Effector memory CD8-positive, alpha-beta T cell (primary cell): ENCODE data around the gene ANKEF1.

ENCODE experiments used
- ATAC-seq: fragments of 150-1000 bp; cut with Tn5 transposase; replicated peaks from 2 replicates; pipeline ENCODE4 v1.10.0; 2021; ENCODE audit warnings: mild to moderate bottlenecking, moderate library complexity
- DNase-seq, 3 experiments: peaks; one replicate each; pipeline ENCODE4 v3.0.0; 2021
- H3K27ac Mint-ChIP-seq, 2 donors: one replicate each; pipeline ENCODE4 v1.8.0; 2022; ENCODE audit warnings: mild to moderate bottlenecking in 2 of 2, mixed read lengths in 2 of 2, moderate library complexity in 2 of 2
- H3K27me3 Mint-ChIP-seq, 2 donors: one replicate each; pipeline ENCODE4 v1.8.0; 2022; ENCODE audit warnings: mixed read lengths in 2 of 2
- H3K36me3 Mint-ChIP-seq: one replicate; pipeline ENCODE4 v1.8.0; 2022; ENCODE audit warnings: mild to moderate bottlenecking, moderate library complexity, mixed read lengths; ENCODE audit not compliant: insufficient read depth
- H3K4me1 Mint-ChIP-seq, 2 donors: one replicate each; pipeline ENCODE4 v1.8.0; 2022; ENCODE audit warnings: low read depth in 2 of 2, mixed read lengths in 2 of 2
- H3K4me3 Mint-ChIP-seq, 2 donors: one replicate each; pipeline ENCODE4 v1.8.0; 2022; ENCODE audit warnings: mild to moderate bottlenecking in 2 of 2, mixed read lengths in 2 of 2, moderate library complexity in 2 of 2
- H3K9me3 Mint-ChIP-seq, 2 donors: one replicate each; pipeline ENCODE4 v1.8.0; 2022; ENCODE audit warnings: mixed read lengths in 2 of 2

Gene ANKEF1

DNA sequence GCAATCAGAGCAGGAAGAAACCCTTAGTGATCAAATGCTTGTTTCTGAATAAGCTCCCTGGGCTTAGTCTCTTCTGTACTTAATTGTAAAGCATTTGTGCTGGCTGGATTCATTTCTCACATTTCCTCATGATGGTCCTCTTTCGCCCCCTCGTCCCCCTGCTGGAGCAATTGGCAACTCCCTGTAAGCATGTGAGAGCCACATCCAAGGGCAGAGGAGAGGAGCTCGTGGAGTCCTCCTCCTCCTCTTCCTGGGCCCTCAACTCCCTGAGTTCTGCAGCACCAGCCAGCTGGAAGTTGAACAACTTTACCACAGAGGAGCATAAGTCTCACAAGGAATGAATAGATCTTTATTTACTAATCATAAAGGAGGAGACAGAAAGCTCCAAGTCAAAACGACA, 12.6 kb downstream of the ANKEF1 start:
- H3K27ac Mint-ChIP-seq, result no peak overlapping the region
- H3K9me3 Mint-ChIP-seq, result no peaks in the 10 kb centered on the region
- no peaks in the 10 kb centered on the region for H3K27me3 Mint-ChIP-seq
- no peak for DNase-seq
- no peak for ATAC-seq
- no peak overlapping the region for H3K4me3 Mint-ChIP-seq
- no peaks in the 10 kb centered on the region for H3K4me1 Mint-ChIP-seq
- H3K36me3 Mint-ChIP-seq, result peaks cover 8% of the 10 kb centered on the region

DNA sequence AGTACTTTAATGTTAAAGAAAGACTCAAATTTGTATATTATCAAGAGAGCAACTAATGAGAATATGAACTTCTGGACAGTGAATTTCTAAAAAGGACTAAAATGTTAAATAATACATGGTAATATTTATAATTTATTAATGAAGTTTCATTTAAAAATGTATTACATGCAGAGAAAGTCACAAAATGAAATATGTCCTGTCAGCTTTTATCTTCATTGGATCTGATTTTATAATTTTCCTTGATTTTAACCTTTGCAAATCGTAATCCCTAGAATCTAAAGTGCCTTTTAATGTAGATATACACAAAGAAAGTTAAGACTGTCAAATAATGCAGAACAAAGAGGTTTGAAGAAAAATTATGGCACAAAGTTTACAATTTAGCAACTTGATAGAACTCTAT, 16.4 kb downstream of the ANKEF1 start:
- H3K9me3 Mint-ChIP-seq, result no peaks in the 10 kb centered on the region
- no peaks in the 10 kb centered on the region for H3K27me3 Mint-ChIP-seq
- no peaks in the 10 kb centered on the region for H3K4me1 Mint-ChIP-seq
- DNase-seq (no peak), ATAC-seq (no peak)
- H3K27ac Mint-ChIP-seq, result no peak overlapping the region
- H3K4me3 Mint-ChIP-seq, result no peak overlapping the region
- H3K36me3 Mint-ChIP-seq, result peaks cover 5% of the 10 kb centered on the region

DNA sequence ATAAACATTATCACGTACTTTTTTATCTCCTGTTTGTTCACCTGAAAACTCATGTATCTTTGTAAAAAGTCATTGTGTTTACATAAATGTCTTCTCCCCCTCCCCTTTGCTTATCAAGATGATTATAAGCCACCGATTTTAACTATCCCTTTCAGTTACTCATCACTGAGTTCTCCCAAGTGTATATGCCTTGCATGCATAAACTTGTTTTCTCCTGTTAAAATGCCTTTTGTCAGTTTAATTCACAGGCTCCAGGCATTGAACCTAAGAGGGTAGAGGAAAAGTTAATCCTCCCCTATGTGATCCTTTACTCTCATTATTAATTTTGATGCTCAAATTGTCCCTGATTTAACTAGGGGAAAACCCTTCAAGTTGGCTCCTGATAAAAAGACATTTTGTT, 24.2 kb downstream of the ANKEF1 start:
- Mint-ChIP-seq H3K4me1 (peaks cover 0 to 2% of the 10 kb centered on the region in 2 donors), H3K36me3 (peaks cover 7% of the 10 kb centered on the region), H3K27me3 (peaks cover 8 to 9% of the 10 kb centered on the region in 2 donors), H3K4me3 (no peak overlapping the region), H3K27ac (no peak overlapping the region), H3K9me3 (no peaks in the 10 kb centered on the region)
- DNase-seq (no peak), ATAC-seq (no peak)

DNA sequence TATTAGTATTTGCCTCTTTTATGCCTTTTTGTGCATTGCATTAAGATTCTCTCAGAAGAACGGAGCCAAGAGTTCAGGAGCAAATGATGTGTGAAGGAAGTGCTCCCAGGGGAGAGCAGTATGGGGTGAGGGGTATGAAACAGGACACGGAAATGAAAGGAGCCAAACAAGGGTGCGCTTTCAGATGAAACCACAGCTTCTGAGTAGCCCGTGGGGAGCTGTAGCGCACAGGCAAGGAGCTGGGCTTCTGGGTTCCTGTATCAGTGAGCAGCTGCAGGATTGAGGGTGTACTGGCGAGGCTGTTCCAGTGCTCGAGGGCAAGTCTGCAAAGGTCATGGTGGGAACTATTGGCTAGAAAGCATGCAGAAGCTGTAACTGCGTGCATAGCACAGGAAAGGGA, 25.4 kb downstream of the ANKEF1 start:
- peaks cover 0 to 2% of the 10 kb centered on the region in 2 donors for H3K4me1 Mint-ChIP-seq
- H3K4me3 Mint-ChIP-seq, result no peak overlapping the region
- H3K36me3 Mint-ChIP-seq, result peaks cover 7% of the 10 kb centered on the region
- peaks cover 11% of the 10 kb centered on the region in 2 donors for H3K27me3 Mint-ChIP-seq
- DNase-seq, result no peak
- ATAC-seq, result no peak
- no peaks in the 10 kb centered on the region for H3K9me3 Mint-ChIP-seq
- no peak overlapping the region for H3K27ac Mint-ChIP-seq

DNA sequence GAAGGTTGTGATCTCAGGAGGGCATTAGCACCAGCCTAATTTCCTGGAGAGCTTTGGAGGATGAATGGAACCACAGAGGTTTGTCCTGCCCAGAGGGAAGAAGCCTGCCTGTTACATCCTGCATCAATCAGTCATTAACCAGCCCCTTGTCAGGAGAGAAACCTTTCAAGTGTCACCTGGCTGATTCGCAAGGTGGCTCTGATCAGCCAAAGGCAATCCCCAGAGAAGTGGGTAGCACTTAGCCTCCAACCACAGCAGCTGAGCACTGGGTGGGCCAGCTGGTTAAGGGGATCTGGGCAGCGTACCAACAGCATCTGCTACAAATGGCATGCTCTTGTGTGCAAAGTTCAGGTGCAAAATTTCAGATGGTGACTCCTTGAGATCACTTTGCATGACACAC, 26.9 kb downstream of the ANKEF1 start:
- no peaks in the 10 kb centered on the region for H3K9me3 Mint-ChIP-seq
- H3K27me3 Mint-ChIP-seq, result peaks cover 11 to 21% of the 10 kb centered on the region in 2 donors

GRCh38 chr20:10063482-10063881, 28.7 kb downstream of the ANKEF1 start:
- ATAC-seq (no peak), DNase-seq (no peak)
- Mint-ChIP-seq H3K27ac (no peak overlapping the region), H3K9me3 (no peaks in the 10 kb centered on the region), H3K4me1 (peaks cover 0 to 2% of the 10 kb centered on the region in 2 donors), H3K36me3 (no peaks in the 10 kb centered on the region), H3K4me3 (no peak overlapping the region), H3K27me3 (peaks cover 13 to 35% of the 10 kb centered on the region in 2 donors)

More for the DNA sequence above, 26.9 kb downstream of the ANKEF1 start:
- H3K4me3 Mint-ChIP-seq, result no peak overlapping the region
- peaks cover 7% of the 10 kb centered on the region for H3K36me3 Mint-ChIP-seq
- DNase-seq, result no peak
- peaks cover 0 to 2% of the 10 kb centered on the region in 2 donors for H3K4me1 Mint-ChIP-seq
- no peak overlapping the region for H3K27ac Mint-ChIP-seq
- no peak for ATAC-seq

GRCh38 chr20:10064611-10065010, 29.8 kb downstream of the ANKEF1 start:
- H3K4me1 Mint-ChIP-seq, result peaks cover 0 to 2% of the 10 kb centered on the region in 2 donors
- peaks cover 24 to 42% of the 10 kb centered on the region in 2 donors for H3K27me3 Mint-ChIP-seq
- DNase-seq (no peak), ATAC-seq (no peak)
- peaks cover 0 to 3% of the 10 kb centered on the region in 2 donors for H3K9me3 Mint-ChIP-seq
- no peaks in the 10 kb centered on the region for H3K36me3 Mint-ChIP-seq
- no peak overlapping the region for H3K27ac Mint-ChIP-seq
- no peak overlapping the region for H3K4me3 Mint-ChIP-seq

DNA sequence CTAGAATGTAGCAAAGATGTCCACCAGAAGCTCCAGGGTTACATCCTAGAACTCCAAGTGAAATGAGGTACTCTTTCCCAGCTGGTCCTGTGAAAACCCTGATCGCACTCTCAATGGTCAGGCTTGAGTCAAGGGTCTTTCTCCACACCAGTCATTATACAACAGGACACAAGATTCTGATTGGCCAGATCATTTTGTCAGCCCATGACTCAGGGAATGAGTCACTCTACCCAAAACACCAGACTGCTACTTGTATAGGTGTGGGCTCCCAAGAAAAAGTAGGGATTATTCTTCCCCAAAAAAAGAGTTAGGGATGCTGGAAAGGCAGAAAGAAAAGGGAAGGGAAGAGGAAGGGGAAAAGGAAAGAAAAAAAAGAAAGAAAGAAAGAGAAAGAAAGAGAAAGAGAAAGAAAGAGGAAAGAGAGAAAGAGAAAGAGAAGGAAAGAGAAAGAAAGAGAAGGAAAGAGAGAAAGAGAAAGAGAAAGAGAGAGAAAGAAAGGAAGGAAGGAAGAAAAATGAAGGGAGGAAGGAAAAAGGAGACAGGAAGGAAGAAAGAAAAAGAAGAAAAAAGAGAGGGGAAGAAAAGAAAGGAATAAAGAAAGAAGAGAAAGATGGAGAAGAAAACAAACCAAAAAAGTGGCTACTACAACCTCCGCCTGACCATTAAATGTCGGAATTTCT, 30.5 kb downstream of the ANKEF1 start:
- Mint-ChIP-seq H3K9me3 (peaks cover 0 to 3% of the 10 kb centered on the region in 2 donors), H3K27me3 (peaks cover 29 to 44% of the 10 kb centered on the region in 2 donors), H3K4me3 (no peak overlapping the region), H3K27ac (no peak overlapping the region), H3K36me3 (no peaks in the 10 kb centered on the region), H3K4me1 (peaks cover 0 to under 1% of the 10 kb centered on the region in 2 donors)
- DNase-seq, result no peak
- no peak for ATAC-seq

DNA sequence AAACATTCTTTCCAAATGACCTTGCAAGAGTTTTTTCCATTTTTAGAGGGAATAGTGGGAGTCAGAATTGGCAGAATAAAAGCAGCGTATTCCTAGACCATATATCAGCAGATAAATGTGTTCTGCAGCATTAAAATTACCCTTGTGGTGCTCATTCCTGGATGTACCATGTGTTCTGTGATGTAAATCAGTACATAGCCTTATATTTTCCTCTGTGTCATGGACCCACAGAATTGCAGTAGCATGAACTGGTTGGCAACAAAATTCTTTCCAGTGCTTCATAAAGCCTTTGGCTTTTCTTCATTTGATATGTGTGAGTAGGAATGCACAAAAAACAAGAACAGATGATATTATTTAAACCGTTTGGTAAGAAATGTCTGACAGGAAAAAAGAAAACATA, 32.5 kb downstream of the ANKEF1 start:
- no peak for DNase-seq
- Mint-ChIP-seq H3K4me3 (no peak overlapping the region), H3K4me1 (no peaks in the 10 kb centered on the region), H3K9me3 (peaks cover 0 to 3% of the 10 kb centered on the region in 2 donors), H3K27me3 (peaks cover 35 to 47% of the 10 kb centered on the region in 2 donors), H3K36me3 (no peaks in the 10 kb centered on the region), H3K27ac (no peak overlapping the region)
- no peak for ATAC-seq

- Mint-ChIP-seq H3K4me1 (no peaks in the 10 kb centered on the region), H3K36me3 (no peaks in the 10 kb centered on the region), H3K9me3 (peaks cover 0 to 2% of the 10 kb centered on the region in 2 donors), H3K27me3 (peaks cover 35% of the 10 kb centered on the region in 2 donors), H3K4me3 (no peak overlapping the region), H3K27ac (no peak overlapping the region)
- ATAC-seq, result no peak
- DNase-seq, result no peak
Measured at GRCh38 chr20:10074513-10074912, 39.7 kb downstream of the ANKEF1 start.

DNA sequence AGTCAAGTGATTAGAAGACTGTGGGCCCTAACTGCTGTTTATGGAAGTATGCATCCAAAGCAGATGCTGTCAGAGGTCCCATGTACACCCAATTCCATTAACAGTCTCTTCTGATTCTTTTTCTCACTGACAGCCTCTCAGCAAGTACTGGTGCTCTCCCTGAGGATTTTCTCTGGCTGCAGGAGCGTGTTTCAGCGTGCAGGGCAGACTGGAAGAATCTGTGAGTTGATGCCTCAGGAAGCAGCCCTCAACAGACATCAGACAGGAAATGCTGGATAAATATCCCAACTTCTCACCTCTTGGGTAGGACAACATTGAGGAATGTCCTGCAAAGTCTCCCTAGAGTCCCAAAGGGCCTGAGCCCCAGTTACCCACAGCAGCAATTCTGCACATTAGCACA, 40.8 kb downstream of the ANKEF1 start:
- no peak overlapping the region for H3K27ac Mint-ChIP-seq
- H3K36me3 Mint-ChIP-seq, result no peaks in the 10 kb centered on the region
- no peaks in the 10 kb centered on the region for H3K4me1 Mint-ChIP-seq
- H3K27me3 Mint-ChIP-seq, result peaks cover 26 to 30% of the 10 kb centered on the region in 2 donors
- H3K9me3 Mint-ChIP-seq, result peaks cover 0 to 2% of the 10 kb centered on the region in 2 donors
- ATAC-seq (no peak), DNase-seq (no peak)
- no peak overlapping the region for H3K4me3 Mint-ChIP-seq

DNA sequence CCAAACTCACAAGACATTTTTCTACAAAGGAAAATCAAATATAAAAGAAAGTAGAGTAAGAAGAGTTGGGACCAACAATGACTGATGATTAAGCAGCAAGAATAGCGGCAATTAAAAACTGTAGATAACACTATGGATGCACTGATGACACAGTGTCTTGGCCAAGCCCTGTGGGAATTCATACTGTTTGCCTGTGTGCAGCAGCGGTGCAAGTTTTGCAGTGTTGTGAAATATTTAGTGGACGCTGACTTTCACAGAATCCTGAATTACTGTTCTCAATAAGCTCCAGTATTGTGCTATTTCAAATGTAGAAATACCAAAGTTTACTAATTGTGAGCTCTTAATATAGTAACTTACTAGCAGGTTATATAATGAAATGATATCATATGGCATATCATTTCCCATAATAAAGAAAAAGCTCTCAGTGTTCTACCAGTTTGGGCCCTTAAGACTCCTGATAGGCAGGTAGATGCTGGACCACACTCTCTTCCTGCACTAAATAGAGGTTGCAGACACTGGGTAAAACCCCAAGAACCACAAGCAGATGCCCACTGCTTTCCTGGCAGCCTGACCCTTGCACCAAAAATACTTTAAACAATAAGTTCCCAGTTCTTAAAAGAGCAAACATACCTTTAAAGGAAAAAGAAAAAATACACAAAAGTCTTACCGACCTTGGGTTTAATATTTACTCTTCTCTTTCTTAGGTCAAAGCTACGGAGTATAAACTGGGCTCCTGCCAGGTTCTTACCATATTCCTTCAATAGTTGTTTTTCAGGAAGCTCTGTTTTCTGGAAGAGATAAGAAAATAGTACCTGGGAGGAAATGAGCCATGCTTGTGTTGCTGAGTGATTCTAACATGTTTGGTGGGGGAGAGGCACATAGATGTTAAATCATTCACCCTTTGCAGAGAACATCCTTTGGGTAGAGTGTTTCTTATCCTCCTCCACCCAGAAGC, 41.6 kb downstream of the ANKEF1 start:
- ATAC-seq (no peak), DNase-seq (no peak)

GRCh38 chr20:10077081-10077471, 42.3 kb downstream of the ANKEF1 start:
- no peak for DNase-seq
- Mint-ChIP-seq H3K4me1 (no peaks in the 10 kb centered on the region), H3K9me3 (peaks cover 0 to 2% of the 10 kb centered on the region in 2 donors), H3K4me3 (no peak overlapping the region), H3K27ac (no peak overlapping the region), H3K27me3 (peaks cover 23 to 30% of the 10 kb centered on the region in 2 donors), H3K36me3 (no peaks in the 10 kb centered on the region)
- ATAC-seq, result no peak

More for the DNA sequence above, 41.6 kb downstream of the ANKEF1 start:
- no peaks in the 10 kb centered on the region for H3K4me1 Mint-ChIP-seq
- peaks cover 0 to 2% of the 10 kb centered on the region in 2 donors for H3K9me3 Mint-ChIP-seq
- H3K27me3 Mint-ChIP-seq, result peaks cover 23 to 30% of the 10 kb centered on the region in 2 donors
- H3K27ac Mint-ChIP-seq, result no peak overlapping the region
- no peak overlapping the region for H3K4me3 Mint-ChIP-seq
- no peaks in the 10 kb centered on the region for H3K36me3 Mint-ChIP-seq
